Caco-2 (cell line): ENCODE results near the gene SMYD1. TPM values are rescaled to one million over a fixed set of nuclear protein-coding genes. Genes with fewer than 3 reads are reported as not detected.

ENCODE experiments used
- BruUV-seq: library from RNA; stranded (reverse); fragments of 400-500 nt; replicated peaks from 2 replicates; lab custom pipeline; 2021; lab: Mats Ljungman, UMichigan
- CTCF ChIA-PET: fragments of 300-600 bp; sonication (Branson Sonifier 250); formaldehyde crosslinking; loops from one replicate; lab custom pipeline; 2022; ENCODE audit warnings: antibody characterized with exemption; lab: Charles Lee
- POLR2A ChIA-PET: fragments of 300-600 bp; sonication (Branson Sonifier 250); formaldehyde crosslinking; loops from one replicate; lab custom pipeline; 2022; ENCODE audit warnings: antibody characterized with exemption; lab: Charles Lee
- DNase-seq, 2 experiments: peaks; one replicate each; pipeline versions ENCODE4 v3.0.0 to v3.0.0-alpha.2; 2020 to 2022
- H3K27me3 ChIP-seq: replicated peaks from 2 replicates; pipeline ENCODE4 v1.6.0; 2011; ENCODE audit warnings: low read length; ENCODE audit not compliant: control insufficient read depth, insufficient read depth
- H3K36me3 ChIP-seq: 2 replicates; pipeline ENCODE4 v1.5.1; 2011; ENCODE audit warnings: low read length; ENCODE audit not compliant: control insufficient read depth, insufficient read depth
- H3K4me1 ChIP-seq: fragments of 250-450 bp; sonication (Bioruptor Pico); 2 replicates; pipeline ENCODE4 v1.5.1; 2020; ENCODE audit warnings: mild to moderate bottlenecking
- H3K4me3 ChIP-seq: 2 replicates; pipeline ENCODE4 v1.5.1; 2011; ENCODE audit warnings: low read depth, mild to moderate bottlenecking, control low read depth, low read length
- H3K9me3 ChIP-seq: fragments of 250-450 bp; sonication (Bioruptor Pico); 2 replicates; pipeline ENCODE4 v1.5.1; 2020; ENCODE audit warnings: mild to moderate bottlenecking, moderate library complexity
- H3K27ac Mint-ChIP-seq: one replicate; pipeline ENCODE4 v1.8.0; 2022; ENCODE audit warnings: mixed read lengths; ENCODE audit not compliant: unreplicated experiment
- H3K27me3 Mint-ChIP-seq: one replicate; pipeline ENCODE4 v1.8.0; 2022; ENCODE audit warnings: mixed read lengths; ENCODE audit not compliant: insufficient read depth, unreplicated experiment
- H3K36me3 Mint-ChIP-seq: one replicate; pipeline ENCODE4 v1.8.0; 2022; ENCODE audit warnings: mild to moderate bottlenecking, mixed read lengths; ENCODE audit not compliant: insufficient read depth, unreplicated experiment
- H3K4me1 Mint-ChIP-seq: one replicate; pipeline ENCODE4 v1.8.0; 2022; ENCODE audit warnings: low read depth, mixed read lengths; ENCODE audit not compliant: unreplicated experiment
- H3K4me3 Mint-ChIP-seq: one replicate; pipeline ENCODE4 v1.8.0; 2022; ENCODE audit warnings: mild to moderate bottlenecking, moderate library complexity, mixed read lengths; ENCODE audit not compliant: unreplicated experiment
- H3K9me3 Mint-ChIP-seq: one replicate; pipeline ENCODE4 v1.8.0; 2022; ENCODE audit warnings: mixed read lengths; ENCODE audit not compliant: unreplicated experiment
- CTCF ChIP-seq, 2 experiments: fragments of 200-600 bp in 1 of 2; IDR thresholded peaks; 1 replicate in 1 of 2; 2 replicates in 1 of 2; pipeline versions ENCODE4 v1.5.1 to v1.8.0; 2011 to 2022; ENCODE audit warnings: antibody characterized with exemption in 1 of 2, control low read depth in 1 of 2, inconsistent platforms in 1 of 2, low read depth in 1 of 2, low read length in 1 of 2, mild to moderate bottlenecking in 1 of 2, moderate library complexity in 1 of 2; ENCODE audit not compliant: insufficient read depth in 1 of 2, severe bottlenecking in 1 of 2, unreplicated experiment in 1 of 2
- intact Hi-C: fragments of 100-400 bp; cut with micrococcal nuclease; formaldehyde crosslinking; loops from one replicate; pipeline ENCODE4 v1.10.0; 2022; ENCODE audit not compliant: unreplicated experiment
- total RNA-seq: library from RNA; stranded (reverse); gene quantifications from 2 replicates; pipeline ENCODE4 v1.2.3, GENCODE V29; 2022

SMYD1 gene
- total RNA-seq, 1 experiment from 2014 or later = not detected

DNA sequence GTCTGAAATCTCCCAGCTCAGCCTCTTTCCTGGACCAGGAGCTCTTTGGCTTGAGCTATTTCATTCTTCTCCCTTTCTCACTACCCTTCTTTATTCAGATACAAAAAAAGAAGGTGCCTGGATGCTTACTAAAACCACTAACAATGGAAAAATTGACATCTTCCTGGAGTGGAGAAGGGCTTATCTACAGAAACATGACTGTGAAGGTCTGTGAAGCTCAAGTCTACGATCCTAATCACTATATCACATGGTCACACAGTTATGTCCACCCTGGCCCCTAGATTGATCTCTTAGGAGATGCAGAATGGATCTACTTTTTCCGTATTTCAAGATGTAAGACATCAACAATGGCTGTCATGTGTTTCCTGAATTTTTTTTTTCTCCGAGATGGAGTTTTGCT is 6.3 kb upstream of the SMYD1 start:
- no peaks in the 10 kb centered on the region for H3K36me3 ChIP-seq
- DNase-seq = no peak

GRCh38 chr2:88066543-88066942 is 1.1 kb upstream of the SMYD1 start:
- Histone ChIP-seq H3K27me3 (no peaks in the 10 kb centered on the region), H3K9me3 (no peaks in the 10 kb centered on the region), H3K36me3 (no peaks in the 10 kb centered on the region), H3K4me1 (0 out of 2 replicates have a peak, but pooled peaks cover 3% of the 10 kb centered on the region), H3K4me3 (no peak overlapping the region)
- H3K4me1 Mint-ChIP-seq = peaks cover 12% of the 10 kb centered on the region
- ChIA-PET POLR2A (no interaction called here), CTCF (no interaction called here)
- BruUV-seq = no TSS peak
- H3K36me3 Mint-ChIP-seq = no peaks in the 10 kb centered on the region
- no peak overlapping the region for H3K4me3 Mint-ChIP-seq
- H3K27ac Mint-ChIP-seq = no peak overlapping the region
- H3K9me3 Mint-ChIP-seq = no peaks in the 10 kb centered on the region
- intact Hi-C loops = no loop called here
- no peak for TF ChIP-seq CTCF (IDR thresholded peaks at IDR 0.05; ENCODE audit: insufficient read depth in 1 of 2, low read depth in 1 of 2, low read length in 1 of 2, severe bottlenecking in 1 of 2, unreplicated experiment in 1 of 2)
- no peak for DNase-seq
- H3K27me3 Mint-ChIP-seq = no peaks in the 10 kb centered on the region

More for the DNA sequence above, 6.3 kb upstream of the SMYD1 start:
- no peaks in the 10 kb centered on the region for H3K9me3 ChIP-seq
- Mint-ChIP-seq H3K27ac (no peak overlapping the region), H3K27me3 (no peaks in the 10 kb centered on the region), H3K36me3 (no peaks in the 10 kb centered on the region), H3K9me3 (no peaks in the 10 kb centered on the region), H3K4me1 (peaks cover 25% of the 10 kb centered on the region), H3K4me3 (no peak overlapping the region)
- CTCF ChIA-PET = interaction anchor here (0.7 to 2.3 kb wide), 18 partner anchors 10 to 315 kb away, joined by 3 to 146 read pairs (median 7); partner anchors contain the start of gene FABP1
- intact Hi-C loops = loop anchor here (5.0 kb wide), 1 partner anchor 56 kb away; no protein-coding TSS in a partner anchor
- BruUV-seq = no TSS peak
- peaks cover 16% of the 10 kb centered on the region for H3K4me1 ChIP-seq
- no peak overlapping the region for H3K4me3 ChIP-seq
- H3K27me3 ChIP-seq = no peaks in the 10 kb centered on the region
- POLR2A ChIA-PET = interaction anchor here (1.1 kb wide), 1 partner anchor 99 kb away, joined by 3 read pairs; no protein-coding TSS in a partner anchor
- TF ChIP-seq CTCF (IDR thresholded peaks at IDR 0.05; ENCODE audit: insufficient read depth in 1 of 2, low read depth in 1 of 2, low read length in 1 of 2, severe bottlenecking in 1 of 2, unreplicated experiment in 1 of 2) = no peak

DNA sequence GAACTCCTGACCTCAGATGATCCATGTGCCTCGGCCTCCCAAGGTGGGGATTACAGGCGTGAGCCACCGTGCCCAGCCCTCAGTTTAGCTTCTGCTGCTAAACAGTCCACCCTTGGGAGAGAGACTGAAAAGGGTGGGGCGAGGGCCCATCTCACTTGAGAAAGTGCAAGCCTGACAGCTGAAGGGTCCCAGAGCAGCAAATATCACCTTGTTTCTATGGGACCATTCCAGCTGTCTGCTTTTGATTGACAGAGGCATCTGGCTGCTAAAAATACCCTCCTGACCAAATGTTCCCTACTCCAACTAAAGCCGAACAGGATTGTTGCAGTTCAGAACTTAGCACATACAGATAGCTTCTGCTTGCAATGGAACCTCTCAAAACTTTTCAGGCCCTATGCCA is 436 bp upstream of the SMYD1 start:
- Mint-ChIP-seq H3K9me3 (no peaks in the 10 kb centered on the region), H3K36me3 (no peaks in the 10 kb centered on the region), H3K4me3 (no peak overlapping the region), H3K4me1 (peaks cover 6% of the 10 kb centered on the region), H3K27ac (no peak overlapping the region), H3K27me3 (no peaks in the 10 kb centered on the region)
- no peak for DNase-seq
- H3K4me3 ChIP-seq = no peak overlapping the region
- intact Hi-C loops = no loop called here
- BruUV-seq = no TSS peak
- H3K9me3 ChIP-seq = no peaks in the 10 kb centered on the region
- H3K4me1 ChIP-seq = 0 out of 2 replicates have a peak, but pooled peaks cover 3% of the 10 kb centered on the region
- ChIA-PET CTCF (interaction anchor here (0.6 kb wide), 1 partner anchor 23 kb away, joined by 3 read pairs; no protein-coding TSS in a partner anchor), POLR2A (no interaction called here)
- no peak for TF ChIP-seq CTCF (IDR thresholded peaks at IDR 0.05; ENCODE audit: insufficient read depth in 1 of 2, low read depth in 1 of 2, low read length in 1 of 2, severe bottlenecking in 1 of 2, unreplicated experiment in 1 of 2)
- H3K27me3 ChIP-seq = no peaks in the 10 kb centered on the region
- no peaks in the 10 kb centered on the region for H3K36me3 ChIP-seq
